NCI-H82 treated with DMSO at 0.1 percent for 48 hours (cell line): ENCODE results near the gene CLCA1.

Experiments
- DNase-seq: peaks from one replicate; lab custom pipeline; 2025; ENCODE audit not compliant: unreplicated experiment; lab: John Stamatoyannopoulos, UW

CLCA1 gene

GRCh38 chr1:86468501-86468977, at the start of gene CLCA1:
Gene CLCA1 (plus strand): TSS chr1:86468927. CDS start chr1:86468972, 45 bp downstream.
- no peak for DNase-seq

GRCh38 chr1:86419277-86419903, 49.3 kb upstream of the CLCA1 start:
- DNase-seq = no peak

- DNase-seq = no peak
Observed at GRCh38 chr1:86421601-86422280, 47.0 kb upstream of the CLCA1 start.

GRCh38 chr1:86423473-86423872, 45.3 kb upstream of the CLCA1 start:
- DNase-seq = no peak

GRCh38 chr1:86423873-86424272, 44.9 kb upstream of the CLCA1 start, which contains the start of gene CLCA2:
Gene CLCA2 (plus strand): TSS chr1:86424171. CDS start chr1:86424248, 77 bp downstream.
- no peak for DNase-seq

GRCh38 chr1:86429122-86429725, 39.5 kb upstream of the CLCA1 start:
- DNase-seq = no peak

GRCh38 chr1:86429835-86430234, 38.9 kb upstream of the CLCA1 start:
- no peak for DNase-seq

- no peak for DNase-seq
Observed at GRCh38 chr1:86430376-86430775, 38.4 kb upstream of the CLCA1 start.

GRCh38 chr1:86434059-86434458, 34.7 kb upstream of the CLCA1 start:
- DNase-seq = no peak

GRCh38 chr1:86435327-86435726, 33.4 kb upstream of the CLCA1 start:
- DNase-seq = no peak

GRCh38 chr1:86436041-86436440, 32.7 kb upstream of the CLCA1 start:
- DNase-seq = no peak

- no peak for DNase-seq
Observed at GRCh38 chr1:86441581-86441980, 27.1 kb upstream of the CLCA1 start.

GRCh38 chr1:86441997-86442396, 26.7 kb upstream of the CLCA1 start:
- DNase-seq = no peak

GRCh38 chr1:86445919-86446318, 22.8 kb upstream of the CLCA1 start:
- no peak for DNase-seq

- DNase-seq = no peak
Observed at GRCh38 chr1:86447198-86447790, 21.4 kb upstream of the CLCA1 start.

GRCh38 chr1:86448670-86449069, 20.1 kb upstream of the CLCA1 start:
- DNase-seq = no peak

- DNase-seq = no peak
Observed at GRCh38 chr1:86449103-86449502, 19.6 kb upstream of the CLCA1 start.

GRCh38 chr1:86450847-86451246, 17.9 kb upstream of the CLCA1 start:
- DNase-seq = no peak

- no peak for DNase-seq
Observed at GRCh38 chr1:86453664-86454063, 15.1 kb upstream of the CLCA1 start.

GRCh38 chr1:86455073-86455472, 13.7 kb upstream of the CLCA1 start:
- no peak for DNase-seq

GRCh38 chr1:86460998-86461397, 7.7 kb upstream of the CLCA1 start:
- DNase-seq = no peak

GRCh38 chr1:86461482-86461881, 7.2 kb upstream of the CLCA1 start:
- DNase-seq = no peak
